ENCODE results near the gene CPLANE2.

GRCh38 chr1:16209132-16209846, 27.7 kb downstream of the CPLANE2 start:
- TF ChIP-seq, protein P1, sequence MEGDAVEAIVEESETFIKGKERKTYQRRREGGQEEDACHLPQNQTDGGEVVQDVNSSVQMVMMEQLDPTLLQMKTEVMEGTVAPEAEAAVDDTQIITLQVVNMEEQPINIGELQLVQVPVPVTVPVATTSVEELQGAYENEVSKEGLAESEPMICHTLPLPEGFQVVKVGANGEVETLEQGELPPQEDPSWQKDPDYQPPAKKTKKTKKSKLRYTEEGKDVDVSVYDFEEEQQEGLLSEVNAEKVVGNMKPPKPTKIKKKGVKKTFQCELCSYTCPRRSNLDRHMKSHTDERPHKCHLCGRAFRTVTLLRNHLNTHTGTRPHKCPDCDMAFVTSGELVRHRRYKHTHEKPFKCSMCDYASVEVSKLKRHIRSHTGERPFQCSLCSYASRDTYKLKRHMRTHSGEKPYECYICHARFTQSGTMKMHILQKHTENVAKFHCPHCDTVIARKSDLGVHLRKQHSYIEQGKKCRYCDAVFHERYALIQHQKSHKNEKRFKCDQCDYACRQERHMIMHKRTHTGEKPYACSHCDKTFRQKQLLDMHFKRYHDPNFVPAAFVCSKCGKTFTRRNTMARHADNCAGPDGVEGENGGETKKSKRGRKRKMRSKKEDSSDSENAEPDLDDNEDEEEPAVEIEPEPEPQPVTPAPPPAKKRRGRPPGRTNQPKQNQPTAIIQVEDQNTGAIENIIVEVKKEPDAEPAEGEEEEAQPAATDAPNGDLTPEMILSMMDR (IDR thresholded peaks at IDR 0.05) = no peak
- no peak for TF ChIP-seq POLR2A (IDR thresholded peaks at IDR 0.05)

Measured in sigmoid colon (tissue), 3 donors.